G401 (cell line): ENCODE data around the gene GAA. TPM values are rescaled to one million over a fixed set of nuclear protein-coding genes. Genes with fewer than 3 reads are reported as not detected.
A peak's percentile ranks its signal among the peaks of the same experiment; 100 is the strongest.

Source experiments
- DNase-seq: peaks from one replicate; pipeline ENCODE4 v3.0.0-alpha.2; 2015; ENCODE audit warnings: low spot score
- in situ Hi-C: cut with HindIII; loops from 2 replicates; pipeline ENCODE4 v1.10.0; 2016; ENCODE audit warnings: low sequenced_read_pairs, mixed read lengths
- total RNA-seq: library from RNA; depleted of rRNA; stranded (reverse); fragments of >200 nt; shearing (Covaris generic); gene quantifications from 2 replicates; pipeline ENCODE4 v1.2.3, GENCODE V29; 2014; rRNA removed

Gene GAA
- total RNA-seq = 41.7 and 43.5 TPM in 2 replicates

- DNase-seq = peak; percentile 68
- in situ Hi-C loops = no loop called here
These were observed at the start of gene GAA for GRCh38 chr17:80101011-80101945. Gene GAA, plus strand, starts transcription at chr17:80101581. Its CDS starts 3,006 bp downstream, at chr17:80104587.

- in situ Hi-C loops = no loop called here
- DNase-seq = no peak
These were observed 49.7 kb upstream of the GAA start for GRCh38 chr17:80051681-80052080.

GRCh38 chr17:80053102-80053501 is 48.3 kb upstream of the GAA start:
- no peak for DNase-seq
- in situ Hi-C loops = no loop called here

- DNase-seq = no peak
- in situ Hi-C loops = no loop called here
These were observed 45.8 kb upstream of the GAA start for GRCh38 chr17:80055597-80055996.

GRCh38 chr17:80058311-80058955 is 42.9 kb upstream of the GAA start:
- in situ Hi-C loops = no loop called here

GRCh38 chr17:80060644-80061043 is 40.7 kb upstream of the GAA start:
- no peak for DNase-seq
- in situ Hi-C loops = no loop called here

More at GRCh38 chr17:80058311-80058955, 42.9 kb upstream of the GAA start:
- no peak for DNase-seq

- DNase-seq = no peak
- in situ Hi-C loops = no loop called here
These were observed 40.0 kb upstream of the GAA start for GRCh38 chr17:80061421-80061820.

GRCh38 chr17:80063830-80064585 is 37.4 kb upstream of the GAA start:
- in situ Hi-C loops = no loop called here
- DNase-seq = peak; percentile 14

GRCh38 chr17:80064696-80065095 is 36.7 kb upstream of the GAA start:
- in situ Hi-C loops = no loop called here
- DNase-seq = no peak

GRCh38 chr17:80065478-80066170 is 35.8 kb upstream of the GAA start:
- in situ Hi-C loops = no loop called here
- DNase-seq = no peak

- no peak for DNase-seq
- in situ Hi-C loops = no loop called here
These were observed 33.9 kb upstream of the GAA start for GRCh38 chr17:80067393-80067986.

GRCh38 chr17:80068301-80069222 is 32.8 kb upstream of the GAA start:
- in situ Hi-C loops = no loop called here
- no peak for DNase-seq

- DNase-seq = no peak
- in situ Hi-C loops = no loop called here
These were observed 30.8 kb upstream of the GAA start for GRCh38 chr17:80070375-80071115.

- in situ Hi-C loops = no loop called here
- peak; percentile 68 for DNase-seq
These were observed 30.1 kb upstream of the GAA start for GRCh38 chr17:80071116-80071841.

GRCh38 chr17:80072410-80072809 is 29.0 kb upstream of the GAA start:
- in situ Hi-C loops = no loop called here
- no peak for DNase-seq

GRCh38 chr17:80080081-80080480 is 21.3 kb upstream of the GAA start:
- in situ Hi-C loops = no loop called here
- DNase-seq = no peak

- in situ Hi-C loops = no loop called here
- DNase-seq = no peak
These were observed 19.8 kb upstream of the GAA start for GRCh38 chr17:80081596-80081995.
